ENCODE measurements around the gene C2orf76. TPM values are rescaled to one million over a fixed set of nuclear protein-coding genes. Genes with fewer than 3 reads are reported as not detected.
"Not testable (repeated sequence)": the region's sequence is repeated elsewhere in the genome, so short reads cannot be mapped to it uniquely, and the experiment has no call there.

C2orf76 gene
- total and polyA plus RNA-seq, 2 experiments from 2014 or later: 9.5 to 17.0 TPM

DNA sequence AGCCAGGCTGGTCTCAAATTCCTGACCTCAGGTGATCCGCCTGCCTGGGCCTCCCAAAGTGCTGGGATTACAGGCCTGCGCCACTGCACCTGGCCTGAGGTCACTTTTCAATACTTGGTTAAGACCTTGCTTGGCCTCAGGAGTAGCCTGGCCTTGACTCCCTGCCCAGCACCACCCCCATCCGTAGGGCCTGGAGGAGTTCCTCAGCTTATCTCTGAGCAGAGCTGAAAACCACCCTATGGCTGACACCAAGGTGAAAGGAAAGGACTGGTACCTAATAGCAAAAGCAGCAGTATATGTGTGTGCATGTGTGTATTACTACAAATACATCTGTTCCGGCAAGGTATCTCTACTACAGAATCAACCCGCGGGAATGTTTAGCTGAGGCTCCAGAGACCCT lies 87.0 kb downstream of the C2orf76 start:
- Histone ChIP-seq H3K27ac (no peak overlapping the region), H3K27me3 (no peaks in the 10 kb centered on the region), H3K9me3 (ENCODE audit: low read depth) (no peaks in the 10 kb centered on the region), H3K4me1 (ENCODE audit: low read depth) (no peaks in the 10 kb centered on the region), H3K4me3 (no peak overlapping the region), H3K36me3 (no peaks in the 10 kb centered on the region)
- TF ChIP-seq, protein P1, sequence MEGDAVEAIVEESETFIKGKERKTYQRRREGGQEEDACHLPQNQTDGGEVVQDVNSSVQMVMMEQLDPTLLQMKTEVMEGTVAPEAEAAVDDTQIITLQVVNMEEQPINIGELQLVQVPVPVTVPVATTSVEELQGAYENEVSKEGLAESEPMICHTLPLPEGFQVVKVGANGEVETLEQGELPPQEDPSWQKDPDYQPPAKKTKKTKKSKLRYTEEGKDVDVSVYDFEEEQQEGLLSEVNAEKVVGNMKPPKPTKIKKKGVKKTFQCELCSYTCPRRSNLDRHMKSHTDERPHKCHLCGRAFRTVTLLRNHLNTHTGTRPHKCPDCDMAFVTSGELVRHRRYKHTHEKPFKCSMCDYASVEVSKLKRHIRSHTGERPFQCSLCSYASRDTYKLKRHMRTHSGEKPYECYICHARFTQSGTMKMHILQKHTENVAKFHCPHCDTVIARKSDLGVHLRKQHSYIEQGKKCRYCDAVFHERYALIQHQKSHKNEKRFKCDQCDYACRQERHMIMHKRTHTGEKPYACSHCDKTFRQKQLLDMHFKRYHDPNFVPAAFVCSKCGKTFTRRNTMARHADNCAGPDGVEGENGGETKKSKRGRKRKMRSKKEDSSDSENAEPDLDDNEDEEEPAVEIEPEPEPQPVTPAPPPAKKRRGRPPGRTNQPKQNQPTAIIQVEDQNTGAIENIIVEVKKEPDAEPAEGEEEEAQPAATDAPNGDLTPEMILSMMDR (IDR thresholded peaks at IDR 0.05; ENCODE audit: low read depth, low read length): no peak
- DNase-seq (ENCODE audit: low read depth in 1 of 2, low spot score in 1 of 2): no peak

DNA sequence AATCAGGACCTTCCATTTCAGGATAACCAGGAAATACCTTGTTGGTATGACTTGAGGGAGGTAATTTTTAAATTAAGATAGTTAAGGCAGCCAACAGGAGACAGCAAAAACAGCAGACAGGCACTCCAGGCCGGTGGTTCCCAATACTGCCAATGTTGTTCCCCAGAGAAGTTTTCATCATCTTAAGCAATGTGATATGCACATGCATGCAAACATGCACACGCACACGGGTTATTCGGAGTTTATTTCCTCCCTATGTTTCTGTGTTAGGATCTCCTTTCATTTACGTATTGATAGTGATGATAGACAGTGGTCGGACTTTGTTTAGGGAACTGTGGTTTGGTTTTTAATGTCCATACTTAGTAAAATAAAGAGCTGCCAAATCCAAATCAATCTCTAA lies 87.7 kb downstream of the C2orf76 start:
- Histone ChIP-seq H3K4me1 (ENCODE audit: low read depth) (no peaks in the 10 kb centered on the region), H3K27me3 (no peaks in the 10 kb centered on the region), H3K27ac (no peak overlapping the region), H3K36me3 (no peaks in the 10 kb centered on the region), H3K9me3 (ENCODE audit: low read depth) (no peaks in the 10 kb centered on the region), H3K4me3 (no peak overlapping the region)
- no peak for DNase-seq (ENCODE audit: low read depth in 1 of 2, low spot score in 1 of 2)
- TF ChIP-seq, protein P1 (IDR thresholded peaks at IDR 0.05; ENCODE audit: low read depth, low read length): no peak

DNA sequence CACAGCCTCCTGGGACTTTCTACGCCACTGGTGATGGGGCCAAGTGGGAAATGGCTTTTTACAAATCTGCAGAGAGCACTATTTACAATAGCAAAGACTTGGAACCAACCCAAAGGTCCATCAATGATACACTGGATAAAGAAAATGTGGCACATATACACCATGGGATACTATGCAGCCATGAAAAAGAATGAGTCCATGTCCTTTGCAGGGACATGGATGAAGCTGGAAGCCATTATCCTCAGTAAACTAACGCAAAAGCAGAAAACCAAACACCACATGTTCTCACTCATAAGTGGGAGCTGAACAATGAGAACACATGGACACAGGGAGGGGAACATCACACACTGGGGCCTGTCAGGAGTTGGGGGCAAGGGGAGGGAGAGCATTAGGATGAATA lies 88.2 kb downstream of the C2orf76 start:
- not testable (repeated sequence) for H3K4me1 ChIP-seq (ENCODE audit: low read depth); DNase-seq (ENCODE audit: low read depth in 1 of 2, low spot score in 1 of 2); H3K4me3 ChIP-seq

DNA sequence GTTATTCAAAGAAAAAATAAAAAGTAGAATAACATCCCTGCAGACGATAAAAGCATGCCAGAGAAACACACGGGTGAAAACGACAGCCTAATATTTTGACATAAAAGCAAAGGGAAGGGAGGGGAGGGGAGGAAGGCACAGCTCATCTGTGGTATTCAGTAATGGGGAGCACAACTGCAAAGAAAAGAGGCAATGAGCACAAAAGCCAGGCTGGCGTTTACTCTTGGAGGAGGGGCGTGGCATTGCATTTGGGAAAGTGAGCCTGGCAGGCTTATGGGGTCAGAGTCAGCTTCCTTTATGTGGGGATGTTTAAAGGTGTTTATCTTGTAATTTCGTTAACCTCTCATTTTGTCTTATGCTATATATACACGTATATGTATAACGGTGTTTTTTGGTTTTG lies 89.8 kb downstream of the C2orf76 start:
- H3K36me3 ChIP-seq: no peaks in the 10 kb centered on the region
- DNase-seq (ENCODE audit: low read depth in 1 of 2, low spot score in 1 of 2): no peak
- no peak overlapping the region for H3K27ac ChIP-seq
- no peaks in the 10 kb centered on the region for H3K27me3 ChIP-seq
- TF ChIP-seq, protein P1 (IDR thresholded peaks at IDR 0.05; ENCODE audit: low read depth, low read length): no peak
- no peak overlapping the region for H3K4me3 ChIP-seq
- H3K9me3 ChIP-seq (ENCODE audit: low read depth): no peaks in the 10 kb centered on the region
- no peaks in the 10 kb centered on the region for H3K4me1 ChIP-seq (ENCODE audit: low read depth)

More for the DNA sequence above, 88.2 kb downstream of the C2orf76 start:
- H3K36me3 ChIP-seq; H3K9me3 ChIP-seq (ENCODE audit: low read depth); H3K27me3 ChIP-seq; H3K27ac ChIP-seq: not testable (repeated sequence)

DNA sequence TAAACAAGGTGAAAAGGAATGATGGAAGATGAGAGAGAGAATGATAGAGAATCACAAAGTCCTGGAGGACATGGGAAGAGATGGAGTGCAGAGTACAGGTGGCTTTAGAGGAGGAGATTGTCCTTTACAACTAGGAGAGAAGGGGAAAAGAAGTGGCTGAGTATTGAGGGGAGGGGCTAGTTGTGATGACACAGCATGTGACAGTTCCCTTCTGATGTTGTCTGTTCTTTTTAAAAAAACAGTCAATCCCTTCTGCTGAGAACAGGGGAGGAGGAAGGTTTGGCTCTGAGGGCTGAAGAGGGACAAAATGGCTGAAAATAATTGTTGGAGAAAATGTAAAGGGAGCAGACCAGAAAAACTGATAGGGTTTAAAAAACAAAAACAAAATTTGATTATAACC lies 99.0 kb downstream of the C2orf76 start:
- TF ChIP-seq, protein P1 (IDR thresholded peaks at IDR 0.05; ENCODE audit: low read depth, low read length): no peak
- H3K4me1 ChIP-seq (ENCODE audit: low read depth): no peaks in the 10 kb centered on the region
- H3K27me3 ChIP-seq: no peaks in the 10 kb centered on the region
- H3K4me3 ChIP-seq: no peak overlapping the region
- no peaks in the 10 kb centered on the region for H3K36me3 ChIP-seq
- DNase-seq (ENCODE audit: low read depth in 1 of 2, low spot score in 1 of 2): no peak
- no peak overlapping the region for H3K27ac ChIP-seq
- no peaks in the 10 kb centered on the region for H3K9me3 ChIP-seq (ENCODE audit: low read depth)

DNA sequence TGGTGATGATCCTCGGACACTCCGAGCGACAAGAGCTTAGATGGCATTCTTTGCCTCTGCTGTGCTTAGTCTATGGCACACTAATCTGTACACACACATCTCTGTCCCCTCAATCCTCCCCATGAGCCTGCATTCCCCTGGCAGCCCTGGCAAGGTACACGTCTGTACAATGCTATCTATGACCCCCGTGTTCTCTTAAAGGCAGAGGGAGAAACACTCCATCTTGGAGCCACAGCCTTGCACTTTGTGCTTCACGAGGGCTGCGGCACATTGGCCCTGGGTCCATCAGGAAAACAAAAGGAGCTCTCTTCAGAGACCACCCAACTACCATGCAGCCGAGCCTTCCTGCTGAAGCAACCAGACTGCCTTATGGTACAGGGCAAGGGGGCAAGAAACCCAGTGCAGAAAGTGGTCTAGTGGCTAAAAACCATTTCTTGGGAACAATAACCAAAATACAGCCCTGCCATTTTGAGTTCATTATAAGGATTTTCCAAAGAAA lies 100.5 kb downstream of the C2orf76 start:
- TF ChIP-seq, protein P1 (IDR thresholded peaks at IDR 0.05; ENCODE audit: low read depth, low read length): no peak
- DNase-seq (ENCODE audit: low read depth in 1 of 2, low spot score in 1 of 2): no peak
- Histone ChIP-seq H3K27me3 (no peaks in the 10 kb centered on the region), H3K4me3 (no peak overlapping the region), H3K27ac (no peak overlapping the region), H3K36me3 (no peaks in the 10 kb centered on the region), H3K9me3 (ENCODE audit: low read depth) (no peaks in the 10 kb centered on the region), H3K4me1 (ENCODE audit: low read depth) (peaks cover 2% of the 10 kb centered on the region)

All from cardiac muscle cell (in vitro differentiated cells and primary cell).